H1 (cell line): ENCODE results near the gene SOBP. TPM values are rescaled to one million over a fixed set of nuclear protein-coding genes. Genes with fewer than 3 reads are reported as not detected.

ENCODE experiments used
- POLR2A ChIP-seq, 2 experiments: IDR thresholded peaks; 1 replicate in 1 of 2; 2 replicates in 1 of 2; pipeline ENCODE4 v1.6.1; 2011; ENCODE audit warnings: low read depth in 2 of 2, low read length in 2 of 2, mild to moderate bottlenecking in 2 of 2; ENCODE audit errors: control extremely low read depth in 1 of 2
- RNF2 ChIP-seq: fragments of 200-900, 300-1000 bp; sonication (generic); IDR thresholded peaks from 2 replicates; pipeline ENCODE4 v1.7.1; 2016; ENCODE audit warnings: borderline replicate concordance, low read depth, mild to moderate bottlenecking, antibody characterized with exemption, low read length; ENCODE audit not compliant: poor library complexity, severe bottlenecking; ENCODE audit errors: missing control alignments
- SP4 ChIP-seq: IDR thresholded peaks from 2 replicates; pipeline ENCODE4 v1.6.1; 2012; ENCODE audit warnings: low read length, inconsistent platforms
- polyA plus RNA-seq, 7 experiments: library from polyadenylated mRNA; depleted of rRNA in 3 of 7; stranded (reverse) in 5 of 7; unstranded in 2 of 7; fragments of >200 nt in 5 of 7; fragments of 200-250 nt in 2 of 7; gene quantifications; 1 replicate in 5 of 7; 2 replicates in 1 of 7; 4 replicates in 1 of 7; pipeline versions ENCODE4 v1.2.1 to v1.2.3, GENCODE V29; 2011 to 2013; ENCODE audit warnings: missing spikeins in 2 of 7, mixed read lengths in 2 of 7
- total RNA-seq: library from RNA; stranded (reverse); fragmentation: NEBNext Ultra II Directional; extraction: Animal tissue kit (Norgen Biotek cat#: 25700); gene quantifications from 2 replicates; pipeline ENCODE4 v1.2.1, GENCODE V29; 2021
- TF ChIP-seq, protein P1 (sequence below): IDR thresholded peaks from 2 replicates; pipeline ENCODE4 v1.6.1; 2011; ENCODE audit warnings: low read depth, mild to moderate bottlenecking, low read length; ENCODE audit not compliant: insufficient read depth

The SOBP gene
- total and polyA plus RNA-seq, 2 of the 8 experiments (the other 6 are each of a cell fraction or from before 2014, with no cell fraction given), result 0.45 to 6.2 TPM

GRCh38 chr6:107627969-107628368 lies 138.1 kb downstream of the SOBP start (continued):
- TF ChIP-seq POLR2A (IDR thresholded peaks at IDR 0.05; ENCODE audit: control extremely low read depth in 1 of 2, low read depth in 2 of 2, low read length in 2 of 2) (no peak), RNF2 (no peak), SP4 (no peak)
- TF ChIP-seq, protein P1, sequence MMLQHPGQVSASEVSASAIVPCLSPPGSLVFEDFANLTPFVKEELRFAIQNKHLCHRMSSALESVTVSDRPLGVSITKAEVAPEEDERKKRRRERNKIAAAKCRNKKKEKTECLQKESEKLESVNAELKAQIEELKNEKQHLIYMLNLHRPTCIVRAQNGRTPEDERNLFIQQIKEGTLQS, result no peak
